Osteocyte (in vitro differentiated cells): ENCODE data around the gene ZNF277. TPM values are rescaled to one million over a fixed set of nuclear protein-coding genes. Genes with fewer than 3 reads are reported as not detected.

Experiments
- DNase-seq: peaks from one replicate; pipeline ENCODE4 v3.0.0; 2021; ENCODE audit warnings: mixed read lengths; ENCODE audit not compliant: unreplicated experiment; ENCODE audit errors: extremely low spot score
- H3K27ac Mint-ChIP-seq: one replicate; pipeline ENCODE4 v1.8.0; 2021; ENCODE audit warnings: mild to moderate bottlenecking, mixed read lengths; ENCODE audit not compliant: unreplicated experiment
- H3K27me3 Mint-ChIP-seq: one replicate; pipeline ENCODE4 v1.8.0; 2021; ENCODE audit warnings: mixed read lengths; ENCODE audit not compliant: unreplicated experiment
- H3K36me3 Mint-ChIP-seq: one replicate; pipeline ENCODE4 v1.8.0; 2021; ENCODE audit warnings: mixed read lengths; ENCODE audit not compliant: unreplicated experiment
- H3K4me1 Mint-ChIP-seq: one replicate; pipeline ENCODE4 v1.8.0; 2021; ENCODE audit warnings: mixed read lengths; ENCODE audit not compliant: unreplicated experiment
- H3K4me3 Mint-ChIP-seq: one replicate; pipeline ENCODE4 v1.8.0; 2021; ENCODE audit warnings: mild to moderate bottlenecking, moderate library complexity, mixed read lengths; ENCODE audit not compliant: unreplicated experiment
- H3K9me3 Mint-ChIP-seq: one replicate; pipeline ENCODE4 v1.8.0; 2021; ENCODE audit warnings: mixed read lengths; ENCODE audit not compliant: unreplicated experiment
- total RNA-seq: library from RNA; stranded (reverse); gene quantifications from 2 replicates; pipeline ENCODE4 v1.2.1, GENCODE V29; 2021
- TF ChIP-seq, protein P1 (sequence below): fragments of 200-600 bp; sonication (generic); IDR thresholded peaks from 2 replicates; pipeline ENCODE4 v1.5.0; 2021; ENCODE audit warnings: antibody characterized with exemption, mild to moderate bottlenecking, moderate library complexity

ZNF277 gene
- total RNA-seq, 1 donor from 2014 or later: 28.1 TPM

- DNase-seq: no peak
- TF ChIP-seq, protein P1, sequence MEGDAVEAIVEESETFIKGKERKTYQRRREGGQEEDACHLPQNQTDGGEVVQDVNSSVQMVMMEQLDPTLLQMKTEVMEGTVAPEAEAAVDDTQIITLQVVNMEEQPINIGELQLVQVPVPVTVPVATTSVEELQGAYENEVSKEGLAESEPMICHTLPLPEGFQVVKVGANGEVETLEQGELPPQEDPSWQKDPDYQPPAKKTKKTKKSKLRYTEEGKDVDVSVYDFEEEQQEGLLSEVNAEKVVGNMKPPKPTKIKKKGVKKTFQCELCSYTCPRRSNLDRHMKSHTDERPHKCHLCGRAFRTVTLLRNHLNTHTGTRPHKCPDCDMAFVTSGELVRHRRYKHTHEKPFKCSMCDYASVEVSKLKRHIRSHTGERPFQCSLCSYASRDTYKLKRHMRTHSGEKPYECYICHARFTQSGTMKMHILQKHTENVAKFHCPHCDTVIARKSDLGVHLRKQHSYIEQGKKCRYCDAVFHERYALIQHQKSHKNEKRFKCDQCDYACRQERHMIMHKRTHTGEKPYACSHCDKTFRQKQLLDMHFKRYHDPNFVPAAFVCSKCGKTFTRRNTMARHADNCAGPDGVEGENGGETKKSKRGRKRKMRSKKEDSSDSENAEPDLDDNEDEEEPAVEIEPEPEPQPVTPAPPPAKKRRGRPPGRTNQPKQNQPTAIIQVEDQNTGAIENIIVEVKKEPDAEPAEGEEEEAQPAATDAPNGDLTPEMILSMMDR: no peak
- Mint-ChIP-seq H3K36me3 (no peaks in the 10 kb centered on the region), H3K4me1 (peaks cover 10% of the 10 kb centered on the region), H3K27ac (no peak overlapping the region), H3K9me3 (no peaks in the 10 kb centered on the region), H3K27me3 (no peaks in the 10 kb centered on the region), H3K4me3 (no peak overlapping the region)
These were observed 64.7 kb downstream of the ZNF277 start for GRCh38 chr7:112271162-112271561.

- no peaks in the 10 kb centered on the region for H3K9me3 Mint-ChIP-seq
These were observed 66.5 kb downstream of the ZNF277 start for GRCh38 chr7:112272921-112273561.

GRCh38 chr7:112279042-112279441, 72.5 kb downstream of the ZNF277 start:
- Mint-ChIP-seq H3K27me3 (no peaks in the 10 kb centered on the region), H3K4me1 (peaks cover 2% of the 10 kb centered on the region), H3K27ac (no peak overlapping the region), H3K9me3 (peaks cover 9% of the 10 kb centered on the region), H3K4me3 (no peak overlapping the region), H3K36me3 (no peaks in the 10 kb centered on the region)
- no peak for DNase-seq
- TF ChIP-seq, protein P1: no peak

More at GRCh38 chr7:112272921-112273561, 66.5 kb downstream of the ZNF277 start:
- TF ChIP-seq, protein P1: no peak
- Mint-ChIP-seq H3K36me3 (no peaks in the 10 kb centered on the region), H3K4me3 (no peak overlapping the region), H3K27ac (no peak overlapping the region), H3K27me3 (no peaks in the 10 kb centered on the region), H3K4me1 (no peaks in the 10 kb centered on the region)
- DNase-seq: no peak

- Mint-ChIP-seq H3K4me1 (peaks cover 2% of the 10 kb centered on the region), H3K4me3 (no peak overlapping the region), H3K27ac (no peak overlapping the region), H3K9me3 (peaks cover 9% of the 10 kb centered on the region), H3K36me3 (no peaks in the 10 kb centered on the region), H3K27me3 (no peaks in the 10 kb centered on the region)
- TF ChIP-seq, protein P1: no peak
- DNase-seq: no peak
These were observed 73.8 kb downstream of the ZNF277 start for GRCh38 chr7:112280267-112280666.

DNA sequence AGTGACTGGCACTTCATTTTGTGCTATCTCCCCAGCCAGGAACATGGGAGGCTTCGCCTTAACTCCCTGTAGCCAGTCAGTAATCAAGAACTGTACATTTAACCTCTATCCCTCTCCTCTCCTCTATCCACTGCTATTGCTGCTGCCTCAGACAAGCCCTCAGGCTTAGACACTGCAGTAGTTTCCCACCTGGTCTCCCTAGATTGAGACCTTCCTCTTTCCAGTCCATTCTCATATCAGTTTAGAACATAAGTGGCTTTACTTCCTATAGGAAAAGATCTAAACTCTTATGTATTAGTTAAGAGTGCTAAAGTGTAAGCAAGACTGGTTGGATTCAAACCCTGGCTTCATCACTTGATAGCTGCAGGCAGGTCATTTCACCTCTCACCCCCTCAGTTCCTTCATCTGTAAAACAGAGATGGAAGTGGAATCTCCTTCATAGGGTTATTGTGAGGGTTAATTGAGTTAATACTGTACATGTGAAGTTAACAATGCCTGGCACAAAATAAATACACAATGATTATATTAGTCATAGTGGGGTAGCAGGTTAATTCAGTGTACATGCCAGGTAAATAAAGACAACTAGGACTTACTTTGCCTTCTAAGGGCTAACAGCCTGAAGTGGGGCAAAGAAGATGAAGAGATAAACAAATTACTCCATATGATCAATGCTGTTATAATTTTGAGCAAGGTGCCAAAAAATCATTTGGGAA, 76.1 kb downstream of the ZNF277 start:
- peaks cover 9% of the 10 kb centered on the region for H3K9me3 Mint-ChIP-seq
- peaks cover 19% of the 10 kb centered on the region for H3K4me1 Mint-ChIP-seq
- no peaks in the 10 kb centered on the region for H3K36me3 Mint-ChIP-seq
- TF ChIP-seq, protein P1: no peak
- no peak for DNase-seq
- H3K27me3 Mint-ChIP-seq: no peaks in the 10 kb centered on the region
- H3K27ac Mint-ChIP-seq: no peak overlapping the region
- H3K4me3 Mint-ChIP-seq: no peak overlapping the region
